ENCODE results near the gene CFAP54. TPM values are rescaled to one million over a fixed set of nuclear protein-coding genes. Genes with fewer than 3 reads are reported as not detected.

CFAP54 gene
- total RNA-seq, 1 experiment from 2014 or later, result 0.56 TPM

GRCh38 chr12:96824074-96824837 is 334.9 kb downstream of the CFAP54 start:
- Mint-ChIP-seq H3K4me3 (ENCODE audit: unreplicated experiment) (no peak overlapping the region), H3K9me3 (ENCODE audit: unreplicated experiment) (peaks cover 8% of the 10 kb centered on the region), H3K27me3 (ENCODE audit: insufficient read depth, unreplicated experiment) (no peaks in the 10 kb centered on the region), H3K36me3 (ENCODE audit: insufficient read depth, unreplicated experiment) (no peaks in the 10 kb centered on the region), H3K4me1 (ENCODE audit: insufficient read depth, unreplicated experiment) (no peaks in the 10 kb centered on the region), H3K27ac (ENCODE audit: low read depth, unreplicated experiment) (no peak overlapping the region)
- ChIA-PET POLR2A (no interaction called here), CTCF (no interaction called here)
- intact Hi-C loops (cut with micrococcal nuclease), result no loop called here
- no TSS peak for BruUV-seq (replicated peaks)
- TF ChIP-seq CTCF (IDR thresholded peaks at IDR 0.05; ENCODE audit: unreplicated experiment), result no peak
- no peak for DNase-seq (ENCODE audit: unreplicated experiment)

- ChIA-PET POLR2A (no interaction called here), CTCF (no interaction called here)
- no peak for DNase-seq (ENCODE audit: unreplicated experiment)
- Mint-ChIP-seq H3K4me1 (ENCODE audit: insufficient read depth, unreplicated experiment) (no peaks in the 10 kb centered on the region), H3K9me3 (ENCODE audit: unreplicated experiment) (peaks cover 2% of the 10 kb centered on the region), H3K4me3 (ENCODE audit: unreplicated experiment) (no peak overlapping the region), H3K27me3 (ENCODE audit: insufficient read depth, unreplicated experiment) (no peaks in the 10 kb centered on the region), H3K27ac (ENCODE audit: low read depth, unreplicated experiment) (no peak overlapping the region), H3K36me3 (ENCODE audit: insufficient read depth, unreplicated experiment) (no peaks in the 10 kb centered on the region)
- BruUV-seq (replicated peaks), result no TSS peak
- intact Hi-C loops (cut with micrococcal nuclease), result no loop called here
- no peak for TF ChIP-seq CTCF (IDR thresholded peaks at IDR 0.05; ENCODE audit: unreplicated experiment)
Observed at GRCh38 chr12:96824838-96825236, 335.5 kb downstream of the CFAP54 start.

GRCh38 chr12:96828169-96828789 is 338.9 kb downstream of the CFAP54 start:
- Mint-ChIP-seq H3K27ac (ENCODE audit: low read depth, unreplicated experiment) (no peak overlapping the region), H3K4me1 (ENCODE audit: insufficient read depth, unreplicated experiment) (no peaks in the 10 kb centered on the region), H3K9me3 (ENCODE audit: unreplicated experiment) (no peaks in the 10 kb centered on the region), H3K4me3 (ENCODE audit: unreplicated experiment) (no peak overlapping the region), H3K27me3 (ENCODE audit: insufficient read depth, unreplicated experiment) (no peaks in the 10 kb centered on the region), H3K36me3 (ENCODE audit: insufficient read depth, unreplicated experiment) (no peaks in the 10 kb centered on the region)
- ChIA-PET CTCF (no interaction called here), POLR2A (no interaction called here)
- intact Hi-C loops (cut with micrococcal nuclease), result no loop called here
- no TSS peak for BruUV-seq (replicated peaks)
- TF ChIP-seq CTCF (IDR thresholded peaks at IDR 0.05; ENCODE audit: unreplicated experiment), result no peak
- no peak for DNase-seq (ENCODE audit: unreplicated experiment)

- no peak for DNase-seq (ENCODE audit: unreplicated experiment)
- POLR2A ChIA-PET, result no interaction called here
- Mint-ChIP-seq H3K4me1 (ENCODE audit: insufficient read depth, unreplicated experiment) (no peaks in the 10 kb centered on the region), H3K9me3 (ENCODE audit: unreplicated experiment) (no peaks in the 10 kb centered on the region), H3K4me3 (ENCODE audit: unreplicated experiment) (no peak overlapping the region), H3K27ac (ENCODE audit: low read depth, unreplicated experiment) (no peak overlapping the region), H3K36me3 (ENCODE audit: insufficient read depth, unreplicated experiment) (no peaks in the 10 kb centered on the region), H3K27me3 (ENCODE audit: insufficient read depth, unreplicated experiment) (no peaks in the 10 kb centered on the region)
- intact Hi-C loops (cut with micrococcal nuclease), result no loop called here
- no peak for TF ChIP-seq CTCF (IDR thresholded peaks at IDR 0.05; ENCODE audit: unreplicated experiment)
- no TSS peak for BruUV-seq (replicated peaks)
- CTCF ChIA-PET, result no interaction called here
Observed at GRCh38 chr12:96829354-96829753, 340.0 kb downstream of the CFAP54 start.
